ENCODE measurements around the gene SLC25A11.
A peak's percentile ranks its signal among the peaks of the same experiment; 100 is the strongest.

The SLC25A11 gene

GRCh38 chr17:4948166-4948930 lies 8.5 kb upstream of the SLC25A11 start, which contains the start of gene PFN1:
TSS of gene PFN1 (minus strand) at chr17:4948530. CDS start at chr17:4948394, 136 bp downstream.
- DNase-seq (ENCODE audit: extremely low read depth, insufficient read length), result peak; percentile 91
- peak within 1 kb of the TSS; percentile 100 for H3K4me3 ChIP-seq (replicated peaks; ENCODE audit: low read depth, low read length)
- H3K36me3 ChIP-seq (ENCODE audit: control insufficient read depth, insufficient read depth, low read length), result peaks cover 21% of the 10 kb centered on the region
- no peaks in the 10 kb centered on the region for H3K27me3 ChIP-seq (replicated peaks; ENCODE audit: control insufficient read depth, insufficient read depth, low read length)
- TF ChIP-seq CTCF (IDR thresholded peaks at IDR 0.05; ENCODE audit: insufficient read depth, low read length, poor library complexity, severe bottlenecking), result no peak

- peak; percentile 83 for DNase-seq (ENCODE audit: extremely low read depth, insufficient read length)
- Histone ChIP-seq H3K36me3 (ENCODE audit: control insufficient read depth, insufficient read depth, low read length) (peaks cover 24% of the 10 kb centered on the region), H3K4me3 (replicated peaks; ENCODE audit: low read depth, low read length) (peak overlapping the region; percentile 100), H3K27me3 (replicated peaks; ENCODE audit: control insufficient read depth, insufficient read depth, low read length) (no peaks in the 10 kb centered on the region)
- no peak for TF ChIP-seq CTCF (IDR thresholded peaks at IDR 0.05; ENCODE audit: insufficient read depth, low read length, poor library complexity, severe bottlenecking)
Measured at GRCh38 chr17:4947411-4948165, 7.7 kb upstream of the SLC25A11 start.

GRCh38 chr17:4947010-4947410 lies 7.2 kb upstream of the SLC25A11 start:
- no peak for TF ChIP-seq CTCF (IDR thresholded peaks at IDR 0.05; ENCODE audit: insufficient read depth, low read length, poor library complexity, severe bottlenecking)
- H3K27me3 ChIP-seq (replicated peaks; ENCODE audit: control insufficient read depth, insufficient read depth, low read length), result no peaks in the 10 kb centered on the region
- peak overlapping the region; percentile 100 for H3K4me3 ChIP-seq (replicated peaks; ENCODE audit: low read depth, low read length)
- no peak for DNase-seq (ENCODE audit: extremely low read depth, insufficient read length)
- peaks cover 24% of the 10 kb centered on the region for H3K36me3 ChIP-seq (ENCODE audit: control insufficient read depth, insufficient read depth, low read length)

GRCh38 chr17:4946312-4946976 lies 6.6 kb upstream of the SLC25A11 start:
- peak overlapping the region; percentile 100 for H3K4me3 ChIP-seq (replicated peaks; ENCODE audit: low read depth, low read length)
- H3K36me3 ChIP-seq (ENCODE audit: control insufficient read depth, insufficient read depth, low read length), result peaks cover 24% of the 10 kb centered on the region
- no peak for TF ChIP-seq CTCF (IDR thresholded peaks at IDR 0.05; ENCODE audit: insufficient read depth, low read length, poor library complexity, severe bottlenecking)
- H3K27me3 ChIP-seq (replicated peaks; ENCODE audit: control insufficient read depth, insufficient read depth, low read length), result no peaks in the 10 kb centered on the region
- no peak for DNase-seq (ENCODE audit: extremely low read depth, insufficient read length)

GRCh38 chr17:4945944-4946280 lies 6.1 kb upstream of the SLC25A11 start:
- peaks cover 24% of the 10 kb centered on the region for H3K36me3 ChIP-seq (ENCODE audit: control insufficient read depth, insufficient read depth, low read length)

More at GRCh38 chr17:4945944-4946280, 6.1 kb upstream of the SLC25A11 start:
- no peaks in the 10 kb centered on the region for H3K27me3 ChIP-seq (replicated peaks; ENCODE audit: control insufficient read depth, insufficient read depth, low read length)
- TF ChIP-seq CTCF (IDR thresholded peaks at IDR 0.05; ENCODE audit: insufficient read depth, low read length, poor library complexity, severe bottlenecking), result no peak
- DNase-seq (ENCODE audit: extremely low read depth, insufficient read length), result no peak
- H3K4me3 ChIP-seq (replicated peaks; ENCODE audit: low read depth, low read length), result peak overlapping the region; percentile 100

All from GM06990 (cell line).